Measurements from ENCODE around the gene RRP1B. TPM values are rescaled to one million over a fixed set of nuclear protein-coding genes. Genes with fewer than 3 reads are reported as not detected.

RRP1B gene
- total RNA-seq, 1 experiment from 2014 or later: 44.2 TPM

DNA sequence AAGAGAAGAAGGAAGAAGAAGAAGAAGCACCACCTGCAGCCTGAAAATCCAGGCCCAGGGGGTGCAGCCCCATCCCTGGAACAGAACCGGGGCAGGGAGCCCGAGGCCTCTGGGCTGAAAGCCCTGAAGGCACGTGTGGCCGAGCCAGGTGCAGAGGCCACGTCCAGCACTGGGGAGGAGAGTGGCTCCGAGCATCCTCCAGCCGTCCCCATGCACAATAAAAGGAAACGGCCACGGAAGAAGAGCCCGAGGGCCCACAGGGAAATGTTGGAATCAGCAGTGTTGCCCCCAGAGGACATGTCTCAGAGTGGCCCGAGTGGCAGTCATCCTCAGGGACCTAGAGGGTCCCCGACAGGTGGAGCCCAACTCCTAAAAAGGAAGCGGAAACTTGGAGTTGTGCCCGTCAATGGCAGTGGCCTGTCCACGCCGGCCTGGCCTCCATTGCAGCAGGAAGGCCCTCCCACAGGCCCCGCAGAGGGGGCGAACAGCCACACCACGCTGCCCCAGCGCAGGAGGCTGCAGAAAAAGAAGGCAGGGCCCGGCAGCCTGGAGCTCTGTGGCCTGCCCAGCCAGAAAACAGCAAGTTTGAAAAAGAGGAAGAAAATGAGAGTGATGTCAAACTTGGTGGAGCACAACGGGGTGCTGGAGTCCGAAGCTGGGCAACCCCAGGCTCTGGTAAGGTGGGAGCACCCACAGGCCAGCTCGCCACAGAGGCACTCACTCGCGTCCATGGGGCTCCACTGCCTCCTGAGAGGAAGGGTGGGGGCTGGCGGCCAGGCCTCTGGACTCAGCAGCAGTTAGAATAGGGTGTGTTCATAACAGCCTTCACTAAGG lies 28.4 kb downstream of the RRP1B start:
- ChIA-PET CTCF (no interaction called here), POLR2A (ENCODE audit: unreplicated experiment) (no interaction called here)
- TF ChIP-seq, protein P1, sequence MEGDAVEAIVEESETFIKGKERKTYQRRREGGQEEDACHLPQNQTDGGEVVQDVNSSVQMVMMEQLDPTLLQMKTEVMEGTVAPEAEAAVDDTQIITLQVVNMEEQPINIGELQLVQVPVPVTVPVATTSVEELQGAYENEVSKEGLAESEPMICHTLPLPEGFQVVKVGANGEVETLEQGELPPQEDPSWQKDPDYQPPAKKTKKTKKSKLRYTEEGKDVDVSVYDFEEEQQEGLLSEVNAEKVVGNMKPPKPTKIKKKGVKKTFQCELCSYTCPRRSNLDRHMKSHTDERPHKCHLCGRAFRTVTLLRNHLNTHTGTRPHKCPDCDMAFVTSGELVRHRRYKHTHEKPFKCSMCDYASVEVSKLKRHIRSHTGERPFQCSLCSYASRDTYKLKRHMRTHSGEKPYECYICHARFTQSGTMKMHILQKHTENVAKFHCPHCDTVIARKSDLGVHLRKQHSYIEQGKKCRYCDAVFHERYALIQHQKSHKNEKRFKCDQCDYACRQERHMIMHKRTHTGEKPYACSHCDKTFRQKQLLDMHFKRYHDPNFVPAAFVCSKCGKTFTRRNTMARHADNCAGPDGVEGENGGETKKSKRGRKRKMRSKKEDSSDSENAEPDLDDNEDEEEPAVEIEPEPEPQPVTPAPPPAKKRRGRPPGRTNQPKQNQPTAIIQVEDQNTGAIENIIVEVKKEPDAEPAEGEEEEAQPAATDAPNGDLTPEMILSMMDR (conservative IDR thresholded peaks at IDR 0.05; ENCODE audit: low read depth, low read length): no peak
- TF ChIP-seq EZH2phosphoT487 (IDR thresholded peaks at IDR 0.05; ENCODE audit: borderline replicate concordance, low read length) (no peak), EZH2 (IDR thresholded peaks at IDR 0.05; ENCODE audit: low read length, unreplicated experiment) (no peak)
- Histone ChIP-seq H3K36me3 (ENCODE audit: low read depth, low read length) (peaks cover 75% of the 10 kb centered on the region), H3K79me2 (ENCODE audit: low read length) (no peaks in the 10 kb centered on the region), H3K27me3 (ENCODE audit: low read length) (no peaks in the 10 kb centered on the region), H3K9ac (ENCODE audit: low read length) (no peak overlapping the region), H3F3A (ENCODE audit: low read length, unreplicated experiment) (no peaks in the 10 kb centered on the region), H3K27ac (ENCODE audit: low read length) (no peak overlapping the region), H3K4me3 (ENCODE audit: low read length) (no peak overlapping the region), H3K4me2 (ENCODE audit: low read length) (no peak overlapping the region), H3K4me1 (ENCODE audit: insufficient read depth, low read length) (no peaks in the 10 kb centered on the region), H3K9me3 (ENCODE audit: low read length) (no peaks in the 10 kb centered on the region), H4K20me1 (ENCODE audit: low read length) (no peaks in the 10 kb centered on the region), H2AFZ (ENCODE audit: low read length) (no peak overlapping the region), H3K9me2 (replicated peaks; ENCODE audit: low read length) (no peaks in the 10 kb centered on the region)
- BruUV-seq (replicated peaks): TSS peak; percentile 70
- no peak for DNase-seq
- intact Hi-C loops (cut with micrococcal nuclease): no loop called here
- ATAC-seq: no peak

DNA sequence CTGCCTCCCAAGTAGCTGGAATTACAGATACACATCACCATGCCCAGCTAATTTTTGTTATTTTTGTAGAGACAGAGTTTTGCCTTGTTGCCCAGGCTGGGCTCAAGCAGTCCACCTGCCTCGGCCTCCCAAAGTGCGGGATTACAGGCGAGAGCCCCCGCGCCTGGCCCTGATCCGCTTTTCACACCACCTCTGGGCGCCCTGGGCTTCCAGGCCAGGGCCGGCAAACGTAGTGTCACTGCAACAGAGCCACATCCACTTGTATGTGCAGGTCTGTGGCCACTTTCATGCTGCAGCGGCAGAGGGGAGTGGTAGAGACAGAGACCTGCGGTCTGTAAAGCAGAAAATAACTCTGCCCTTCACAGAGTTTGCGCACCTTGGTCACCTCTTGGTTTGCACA lies 29.5 kb downstream of the RRP1B start:
- H3K4me2 ChIP-seq (ENCODE audit: low read length): no peak overlapping the region
- H3K4me3 ChIP-seq (ENCODE audit: low read length): no peak overlapping the region
- H3K9ac ChIP-seq (ENCODE audit: low read length): no peak overlapping the region
- BruUV-seq (replicated peaks): no TSS peak
- H2AFZ ChIP-seq (ENCODE audit: low read length): no peak overlapping the region
- intact Hi-C loops (cut with micrococcal nuclease): no loop called here
- TF ChIP-seq EZH2 (IDR thresholded peaks at IDR 0.05; ENCODE audit: low read length, unreplicated experiment) (no peak), EZH2phosphoT487 (IDR thresholded peaks at IDR 0.05; ENCODE audit: borderline replicate concordance, low read length) (no peak)
- TF ChIP-seq, protein P1 (conservative IDR thresholded peaks at IDR 0.05; ENCODE audit: low read depth, low read length): no peak
- no peak for DNase-seq
- H3F3A ChIP-seq (ENCODE audit: low read length, unreplicated experiment): no peaks in the 10 kb centered on the region
- no peaks in the 10 kb centered on the region for H3K9me3 ChIP-seq (ENCODE audit: low read length)
- H3K79me2 ChIP-seq (ENCODE audit: low read length): no peaks in the 10 kb centered on the region
- H4K20me1 ChIP-seq (ENCODE audit: low read length): no peaks in the 10 kb centered on the region
- H3K36me3 ChIP-seq (ENCODE audit: low read depth, low read length): peaks cover 78% of the 10 kb centered on the region
- H3K27ac ChIP-seq (ENCODE audit: low read length): no peak overlapping the region
- ChIA-PET CTCF (no interaction called here), POLR2A (ENCODE audit: unreplicated experiment) (no interaction called here)
- H3K9me2 ChIP-seq (replicated peaks; ENCODE audit: low read length): no peaks in the 10 kb centered on the region
- no peaks in the 10 kb centered on the region for H3K4me1 ChIP-seq (ENCODE audit: insufficient read depth, low read length)
- ATAC-seq: no peak
- no peaks in the 10 kb centered on the region for H3K27me3 ChIP-seq (ENCODE audit: low read length)

All from PC-3 (cell line).